IMR-90 (cell line): Measurements from ENCODE around the gene BET1L. TPM values are rescaled to one million over a fixed set of nuclear protein-coding genes. Genes with fewer than 3 reads are reported as not detected.

Experiments used
- ATAC-seq: fragments of 200-7000 bp; cut with Tn5 transposase; 2 replicates; pipeline ENCODE4 v1.9.1; 2020; ENCODE audit warnings: low read depth, mild to moderate bottlenecking, moderate library complexity
- BruUV-seq: library from RNA; stranded (reverse); fragments of 400-500 nt; replicated peaks from 2 replicates; lab custom pipeline; 2021; lab: Mats Ljungman, UMichigan
- CTCF ChIA-PET: fragments of 300-600 bp; formaldehyde crosslinking; extraction: SDS; loops from one replicate; lab custom pipeline; 2021; ENCODE audit warnings: antibody characterized with exemption; lab: Yijun Ruan, JAX
- POLR2A ChIA-PET: fragments of 300-600 bp; sonication (Branson Sonifier 250); formaldehyde crosslinking; loops from one replicate; lab custom pipeline; 2022; ENCODE audit warnings: antibody characterized with exemption; ENCODE audit not compliant: unreplicated experiment; lab: Charles Lee
- DNase-seq: peaks from one replicate; pipeline ENCODE4 v3.0.0; 2013
- H2AFZ ChIP-seq: replicated peaks from 2 replicates; pipeline ENCODE3; 2013; ENCODE audit warnings: low read length, mild to moderate bottlenecking; ENCODE audit not compliant: poor library complexity
- H2AK5ac ChIP-seq: 2 replicates; pipeline ENCODE4 v1.6.1; 2013; ENCODE audit warnings: low read depth, low read length, inconsistent platforms
- H2AK9ac ChIP-seq: replicated peaks from 2 replicates; pipeline ENCODE3; 2013; ENCODE audit warnings: mild to moderate bottlenecking, low read depth, low read length, moderate library complexity; ENCODE audit not compliant: poor library complexity
- H2BK120ac ChIP-seq: 2 replicates; pipeline ENCODE4 v1.6.1; 2013; ENCODE audit warnings: low read depth, low read length, inconsistent platforms
- H2BK15ac ChIP-seq: 3 replicates; pipeline ENCODE4 v1.6.1; 2013; ENCODE audit warnings: low read depth, low read length, inconsistent platforms
- H2BK20ac ChIP-seq: 2 replicates; pipeline ENCODE4 v1.6.1; 2013; ENCODE audit warnings: low read depth, mild to moderate bottlenecking, inconsistent platforms, low read length, moderate library complexity
- H2BK5ac ChIP-seq: 2 replicates; pipeline ENCODE4 v1.6.1; 2013; ENCODE audit warnings: mild to moderate bottlenecking, low read depth, low read length, inconsistent platforms; ENCODE audit not compliant: poor library complexity, severe bottlenecking
- H3K14ac ChIP-seq: replicated peaks from 2 replicates; pipeline ENCODE4 v1.6.1; 2013; ENCODE audit warnings: low read depth, low read length, inconsistent platforms
- H3K18ac ChIP-seq: 2 replicates; pipeline ENCODE4 v1.6.1; 2013; ENCODE audit warnings: low read depth, low read length, control low read depth
- H3K23ac ChIP-seq: 2 replicates; pipeline ENCODE4 v1.6.1; 2013; ENCODE audit warnings: low read depth, low read length, inconsistent platforms
- H3K27ac ChIP-seq: 2 replicates; pipeline ENCODE4 v1.5.1; 2013; ENCODE audit warnings: mild to moderate bottlenecking, control low read depth, low read length; ENCODE audit not compliant: insufficient read depth
- H3K27me3 ChIP-seq: 2 replicates; pipeline ENCODE4 v1.6.1; 2013; ENCODE audit warnings: low read length; ENCODE audit not compliant: control insufficient read depth, insufficient read depth
- H3K36me3 ChIP-seq: 2 replicates; pipeline ENCODE4 v1.6.1; 2013; ENCODE audit warnings: low read length, mixed read lengths; ENCODE audit not compliant: control insufficient read depth, insufficient read depth
- H3K4ac ChIP-seq: 2 replicates; pipeline ENCODE4 v1.6.1; 2013; ENCODE audit warnings: low read depth, low read length, inconsistent platforms
- H3K4me1 ChIP-seq: 2 replicates; pipeline ENCODE4 v1.6.1; 2013; ENCODE audit warnings: low read length, mixed read lengths; ENCODE audit not compliant: control insufficient read depth, insufficient read depth
- H3K4me2 ChIP-seq: 2 replicates; pipeline ENCODE4 v1.6.1; 2013; ENCODE audit warnings: low read depth, mild to moderate bottlenecking, control low read depth, low read length, moderate library complexity
- H3K4me3 ChIP-seq: 2 replicates; pipeline ENCODE4 v1.5.1; 2013; ENCODE audit warnings: low read depth, mild to moderate bottlenecking, control low read depth, low read length, moderate library complexity; ENCODE audit not compliant: insufficient read depth
- H3K56ac ChIP-seq: 2 replicates; pipeline ENCODE4 v1.6.1; 2013; ENCODE audit warnings: low read length, inconsistent platforms; ENCODE audit not compliant: insufficient read depth; ENCODE audit errors: extremely low read depth
- H3K79me1 ChIP-seq, 2 experiments: 2 replicates each; pipeline ENCODE4 v1.6.1; 2013; ENCODE audit warnings: low read length in 2 of 2, inconsistent platforms in 1 of 2, low read depth in 1 of 2
- H3K9ac ChIP-seq: 2 replicates; pipeline ENCODE4 v1.6.1; 2013; ENCODE audit warnings: low read depth, low read length, control low read depth
- H3K9me1 ChIP-seq: 2 replicates; pipeline ENCODE4 v1.6.1; 2013; ENCODE audit warnings: low read length, inconsistent platforms; ENCODE audit not compliant: insufficient read depth
- H3K9me3 ChIP-seq: 2 replicates; pipeline ENCODE4 v1.6.1; 2013; ENCODE audit warnings: low read length; ENCODE audit not compliant: control insufficient read depth, insufficient read depth
- H4K20me1 ChIP-seq: 2 replicates; pipeline ENCODE4 v1.6.1; 2013; ENCODE audit warnings: low read length, inconsistent platforms; ENCODE audit not compliant: insufficient read depth
- H4K5ac ChIP-seq: 2 replicates; pipeline ENCODE4 v1.6.1; 2013; ENCODE audit warnings: mild to moderate bottlenecking, low read depth, low read length, control low read depth
- H4K8ac ChIP-seq, 2 experiments: 2 replicates each; pipeline ENCODE4 v1.6.1; 2013; ENCODE audit warnings: low read depth in 2 of 2, low read length in 2 of 2, control low read depth in 1 of 2, inconsistent platforms in 1 of 2
- H4K91ac ChIP-seq: 2 replicates; pipeline ENCODE4 v1.6.1; 2013; ENCODE audit warnings: low read depth, low read length, inconsistent platforms; ENCODE audit not compliant: insufficient read depth
- FOS ChIP-seq: fragments of 150-350 bp; IDR thresholded peaks from 2 replicates; pipeline ENCODE4 v1.6.1; 2016; ENCODE audit warnings: low read depth, low read length
- MAZ ChIP-seq: IDR thresholded peaks from 2 replicates; pipeline ENCODE4 v1.6.1; 2012; ENCODE audit warnings: low read depth, mild to moderate bottlenecking, low read length, improper control_type of control experiment, moderate library complexity, borderline replicate concordance
- NFE2L2 ChIP-seq: fragments of 150-350 bp; IDR thresholded peaks from 2 replicates; pipeline ENCODE4 v1.6.1; 2016; ENCODE audit warnings: low read depth, mild to moderate bottlenecking, low read length
- WGBS, 2 experiments: methylation state at CpG; one replicate each; pipeline versions ENCODE4 v1.1.5 to v1.1.7; 2013; ENCODE audit warnings: missing lambda C conversion rate in 2 of 2; ENCODE audit not compliant: insufficient read length in 1 of 2; ENCODE audit errors: extremely low coverage in 2 of 2; 5-methylcytosine and 5-hydroxymethylcytosine counted together
- dilution Hi-C: fragments of 300-500 bp; cut with HindIII; formaldehyde crosslinking; loops from one replicate; pipeline ENCODE4 v1.14.3; 2018; ENCODE audit warnings: low sequenced_read_pairs; ENCODE audit not compliant: unreplicated experiment
- in situ Hi-C: fragments of 300-500 bp; cut with MboI; formaldehyde crosslinking; loops from 3 replicates; pipeline ENCODE4 v1.14.3; 2019; ENCODE audit warnings: low sequenced_read_pairs, inconsistent platforms, mixed read lengths
- intact Hi-C: fragments of 100-400 bp; cut with micrococcal nuclease; formaldehyde crosslinking; loops from 2 replicates; pipeline ENCODE4 v1.10.0; 2022
- polyA plus RNA-seq, 3 experiments: library from polyadenylated mRNA; depleted of rRNA; stranded (reverse); fragments of >200 nt; gene quantifications; 2 replicates each; pipeline ENCODE4 v1.2.3, GENCODE V29; 2012; ENCODE audit warnings: low replicate concordance in 1 of 3
- total RNA-seq: library from RNA; depleted of rRNA; stranded (reverse); fragments of >200 nt; gene quantifications from 2 replicates; pipeline ENCODE4 v1.2.3, GENCODE V29; 2012

BET1L gene
- total and polyA plus RNA-seq, 2 of the 4 experiments (the other 2 are of a cell fraction) = 10.8 to 90.7 TPM

DNA sequence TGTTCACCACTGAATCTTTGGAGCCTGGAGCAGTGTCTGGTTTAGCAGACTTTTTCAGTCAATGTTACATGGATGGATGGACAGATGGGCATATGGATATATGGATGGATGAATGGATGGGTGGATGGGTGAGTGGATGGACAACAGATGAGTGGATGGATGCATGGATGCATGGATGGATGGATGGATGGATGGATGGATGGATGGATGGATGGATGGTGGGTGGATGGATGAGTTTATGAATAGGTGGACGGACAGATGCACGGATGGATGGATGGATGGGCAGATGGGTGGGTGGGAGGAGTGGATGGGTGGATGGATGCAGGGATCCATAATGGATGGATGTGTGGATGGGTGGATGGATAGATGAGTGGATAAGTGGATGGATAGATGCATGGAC lies 48.6 kb upstream of the BET1L start:
- Histone ChIP-seq H3K79me1 (peaks cover 0 to 3% of the 10 kb centered on the region in 2 experiments; a peak in 1 of 4 replicates), H3K4me1 (no peaks in the 10 kb centered on the region), H3K9ac (no peak overlapping the region), H3K4me2 (no peak overlapping the region), H2AFZ (no peak overlapping the region), H4K20me1 (no peaks in the 10 kb centered on the region; the same call in 1 of the 2 replicates), H3K9me1 (no peaks in the 10 kb centered on the region), H3K4ac (no peak overlapping the region), H2AK5ac (no peak overlapping the region), H4K91ac (no peak overlapping the region), H3K18ac (no peak overlapping the region), H3K56ac (no peak overlapping the region), H2BK20ac (no peak overlapping the region), H2BK120ac (no peak overlapping the region), H4K8ac (no peak overlapping the region), H2BK15ac (no peak overlapping the region), H3K4me3 (no peak overlapping the region), H3K36me3 (peaks cover 25% of the 10 kb centered on the region), H3K9me3 (no peaks in the 10 kb centered on the region), H3K27me3 (peaks cover 10% of the 10 kb centered on the region), H2BK5ac (no peak overlapping the region), H4K5ac (no peak overlapping the region), H3K23ac (no peak overlapping the region), H3K27ac (no peak overlapping the region), H2AK9ac (no peak overlapping the region), H3K14ac (no peak overlapping the region)
- dilution Hi-C loops (no loop called here), intact Hi-C loops (no loop called here), in situ Hi-C loops (no loop called here)
- ChIA-PET CTCF (no interaction called here), POLR2A (no interaction called here)
- no peak for ATAC-seq
- no CpG with 5 or more reads among the region's 2 CpGs for WGBS, 2 experiments
- TF ChIP-seq NFE2L2 (no peak), MAZ (no peak), FOS (no peak)
- DNase-seq = no peak
- no TSS peak for BruUV-seq
